Hepatocyte (in vitro differentiated cells): Measurements from ENCODE around the gene SIGLEC7. TPM values are rescaled to one million over a fixed set of nuclear protein-coding genes. Genes with fewer than 3 reads are reported as not detected.

Source experiments
- DNase-seq: peaks from one replicate; pipeline ENCODE4 v3.0.0-alpha.2; 2016; ENCODE audit warnings: low spot score
- H2AFZ ChIP-seq: fragments of 200-600 bp; sonication (generic); 2 replicates; pipeline ENCODE4 v1.6.0; 2016; ENCODE audit warnings: antibody characterized with exemption, mild to moderate bottlenecking
- H3K27ac ChIP-seq: fragments of 200-600 bp; sonication (generic); 2 replicates; pipeline ENCODE4 v1.5.1; 2016; ENCODE audit warnings: mild to moderate bottlenecking
- H3K27me3 ChIP-seq: fragments of 200-600 bp; sonication (generic); 2 replicates; pipeline ENCODE4 v1.6.1; 2016
- H3K36me3 ChIP-seq: fragments of 200-600 bp; sonication (generic); replicated peaks from 2 replicates; pipeline ENCODE4 v1.5.1; 2016; ENCODE audit warnings: low read depth; ENCODE audit not compliant: insufficient read depth
- H3K4me1 ChIP-seq: fragments of 200-600 bp; sonication (generic); 2 replicates; pipeline ENCODE4 v1.5.1; 2016; ENCODE audit warnings: mild to moderate bottlenecking, moderate library complexity; ENCODE audit not compliant: insufficient read depth
- H3K4me2 ChIP-seq: fragments of 200-600 bp; sonication (generic); 2 replicates; pipeline ENCODE4 v1.6.0; 2016
- H3K4me3 ChIP-seq: fragments of 200-600 bp; sonication (generic); 2 replicates; pipeline ENCODE4 v1.5.1; 2016; ENCODE audit warnings: mild to moderate bottlenecking
- H3K79me2 ChIP-seq: fragments of 200-600 bp; sonication (generic); 2 replicates; pipeline ENCODE4 v1.6.0; 2017; ENCODE audit warnings: mild to moderate bottlenecking
- H3K9me2 ChIP-seq: fragments of 200-600 bp; sonication (generic); replicated peaks from 2 replicates; pipeline ENCODE4 v1.6.0; 2017; ENCODE audit warnings: mild to moderate bottlenecking; ENCODE audit not compliant: insufficient read depth
- H3K9me3 ChIP-seq: fragments of 200-600 bp; sonication (generic); 2 replicates; pipeline ENCODE4 v1.5.1; 2016; ENCODE audit warnings: low read depth, mild to moderate bottlenecking
- H4K20me1 ChIP-seq: fragments of 200-600 bp; sonication (generic); 2 replicates; pipeline ENCODE4 v1.6.0; 2016; ENCODE audit warnings: mild to moderate bottlenecking; ENCODE audit not compliant: insufficient read depth, poor library complexity, severe bottlenecking
- EZH2 ChIP-seq: fragments of 200-600 bp; sonication (generic); IDR thresholded peaks from 2 replicates; pipeline ENCODE4 v1.6.1; 2016; ENCODE audit warnings: antibody characterized with exemption, mild to moderate bottlenecking, borderline replicate concordance
- EZH2phosphoT487 ChIP-seq: fragments of 200-600 bp; sonication (generic); IDR thresholded peaks from one replicate; pipeline ENCODE4 v1.6.1; 2018; ENCODE audit warnings: antibody characterized with exemption, mild to moderate bottlenecking, low read depth, moderate library complexity; ENCODE audit not compliant: unreplicated experiment, severe bottlenecking
- WGBS: methylation state at CpG from one replicate; pipeline ENCODE4 v1.1.6; 2016; ENCODE audit warnings: low lambda C conversion rate; ENCODE audit errors: missing lambda C conversion rate; 5-methylcytosine and 5-hydroxymethylcytosine counted together
- polyA plus RNA-seq: library from polyadenylated mRNA; unstranded; fragments of >200 nt; fragmentation: Nextera tagmentation; extraction: Ambion mirVana; gene quantifications from 2 replicates; pipeline ENCODE4 v1.2.1, GENCODE V29; 2016
- total RNA-seq: library from RNA; depleted of rRNA; stranded (reverse); fragments of >200 nt; gene quantifications from 2 replicates; pipeline ENCODE4 v1.2.3, GENCODE V29; 2014
- TF ChIP-seq, protein P1 (sequence below): fragments of 200-600 bp; sonication (generic); IDR thresholded peaks from 2 replicates; pipeline ENCODE4 v1.5.1; 2016; ENCODE audit warnings: antibody characterized with exemption, mild to moderate bottlenecking; ENCODE audit not compliant: poor library complexity

SIGLEC7 gene
- total and polyA plus RNA-seq, 2 experiments from 2014 or later = 0.24 to 0.53 TPM

DNA sequence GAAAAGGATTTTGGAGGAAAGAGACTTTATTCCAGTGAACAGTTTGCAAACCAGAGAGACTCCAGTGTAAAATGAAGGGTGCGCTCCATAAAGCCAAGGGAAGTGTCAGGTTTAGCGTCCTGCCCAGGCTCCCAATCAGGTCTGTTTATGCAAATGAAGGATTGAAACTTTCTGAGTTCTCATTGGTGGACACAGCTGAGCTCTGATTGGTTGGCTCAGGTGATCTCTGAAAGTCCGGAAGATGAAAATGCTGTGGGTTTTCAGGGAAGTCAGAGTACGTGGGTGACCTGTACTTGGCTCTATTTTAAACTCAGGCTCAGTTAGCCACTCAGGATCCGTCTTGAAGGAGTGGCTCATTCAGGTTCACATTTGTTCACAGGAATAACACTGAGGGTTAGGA is 54.1 kb downstream of the SIGLEC7 start:
- Histone ChIP-seq H3K36me3 (no peaks in the 10 kb centered on the region), H3K4me3 (no peak overlapping the region), H3K27ac (no peak overlapping the region), H3K27me3 (no peaks in the 10 kb centered on the region), H4K20me1 (no peaks in the 10 kb centered on the region), H3K9me2 (no peaks in the 10 kb centered on the region), H3K9me3 (no peaks in the 10 kb centered on the region), H3K4me1 (no peaks in the 10 kb centered on the region), H3K4me2 (no peak overlapping the region), H2AFZ (no peak overlapping the region), H3K79me2 (no peaks in the 10 kb centered on the region)
- 83% methylated on average over 5 of the region's 5 CpGs for WGBS
- DNase-seq = no peak
- TF ChIP-seq, protein P1, sequence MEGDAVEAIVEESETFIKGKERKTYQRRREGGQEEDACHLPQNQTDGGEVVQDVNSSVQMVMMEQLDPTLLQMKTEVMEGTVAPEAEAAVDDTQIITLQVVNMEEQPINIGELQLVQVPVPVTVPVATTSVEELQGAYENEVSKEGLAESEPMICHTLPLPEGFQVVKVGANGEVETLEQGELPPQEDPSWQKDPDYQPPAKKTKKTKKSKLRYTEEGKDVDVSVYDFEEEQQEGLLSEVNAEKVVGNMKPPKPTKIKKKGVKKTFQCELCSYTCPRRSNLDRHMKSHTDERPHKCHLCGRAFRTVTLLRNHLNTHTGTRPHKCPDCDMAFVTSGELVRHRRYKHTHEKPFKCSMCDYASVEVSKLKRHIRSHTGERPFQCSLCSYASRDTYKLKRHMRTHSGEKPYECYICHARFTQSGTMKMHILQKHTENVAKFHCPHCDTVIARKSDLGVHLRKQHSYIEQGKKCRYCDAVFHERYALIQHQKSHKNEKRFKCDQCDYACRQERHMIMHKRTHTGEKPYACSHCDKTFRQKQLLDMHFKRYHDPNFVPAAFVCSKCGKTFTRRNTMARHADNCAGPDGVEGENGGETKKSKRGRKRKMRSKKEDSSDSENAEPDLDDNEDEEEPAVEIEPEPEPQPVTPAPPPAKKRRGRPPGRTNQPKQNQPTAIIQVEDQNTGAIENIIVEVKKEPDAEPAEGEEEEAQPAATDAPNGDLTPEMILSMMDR = no peak
- no peak for TF ChIP-seq EZH2phosphoT487
- no peak for TF ChIP-seq EZH2

DNA sequence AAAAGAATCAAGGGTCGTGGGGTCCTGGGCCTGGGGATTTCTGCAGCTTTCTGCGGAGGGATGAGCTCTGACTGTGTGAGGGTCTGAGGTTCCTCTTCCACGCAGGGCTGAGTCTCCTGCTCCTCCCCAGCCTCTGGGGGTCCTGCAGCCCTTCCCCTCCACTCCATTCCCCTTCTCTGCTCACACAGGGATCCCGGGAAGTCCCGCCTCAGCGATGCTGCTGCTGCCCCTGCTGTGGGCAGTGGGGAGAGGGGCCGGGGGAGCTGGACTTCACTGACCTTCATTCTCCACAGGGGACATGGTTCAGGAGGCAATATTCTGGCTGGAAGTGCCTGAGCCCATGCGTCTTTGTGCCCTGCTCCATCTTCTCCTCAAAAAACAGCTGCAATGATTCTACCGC is 56.5 kb downstream of the SIGLEC7 start:
- Histone ChIP-seq H3K27me3 (no peaks in the 10 kb centered on the region), H3K4me2 (no peak overlapping the region), H3K9me3 (no peaks in the 10 kb centered on the region), H3K36me3 (no peaks in the 10 kb centered on the region), H4K20me1 (no peaks in the 10 kb centered on the region), H3K79me2 (no peaks in the 10 kb centered on the region), H3K9me2 (no peaks in the 10 kb centered on the region), H2AFZ (no peak overlapping the region), H3K4me3 (no peak overlapping the region), H3K4me1 (no peaks in the 10 kb centered on the region), H3K27ac (no peak overlapping the region)
- TF ChIP-seq, protein P1 = no peak
- TF ChIP-seq EZH2phosphoT487 = no peak
- TF ChIP-seq EZH2 = no peak
- 76% methylated on average over 9 of the region's 9 CpGs for whole genome bisulfite sequencing
- no peak for DNase-seq

DNA sequence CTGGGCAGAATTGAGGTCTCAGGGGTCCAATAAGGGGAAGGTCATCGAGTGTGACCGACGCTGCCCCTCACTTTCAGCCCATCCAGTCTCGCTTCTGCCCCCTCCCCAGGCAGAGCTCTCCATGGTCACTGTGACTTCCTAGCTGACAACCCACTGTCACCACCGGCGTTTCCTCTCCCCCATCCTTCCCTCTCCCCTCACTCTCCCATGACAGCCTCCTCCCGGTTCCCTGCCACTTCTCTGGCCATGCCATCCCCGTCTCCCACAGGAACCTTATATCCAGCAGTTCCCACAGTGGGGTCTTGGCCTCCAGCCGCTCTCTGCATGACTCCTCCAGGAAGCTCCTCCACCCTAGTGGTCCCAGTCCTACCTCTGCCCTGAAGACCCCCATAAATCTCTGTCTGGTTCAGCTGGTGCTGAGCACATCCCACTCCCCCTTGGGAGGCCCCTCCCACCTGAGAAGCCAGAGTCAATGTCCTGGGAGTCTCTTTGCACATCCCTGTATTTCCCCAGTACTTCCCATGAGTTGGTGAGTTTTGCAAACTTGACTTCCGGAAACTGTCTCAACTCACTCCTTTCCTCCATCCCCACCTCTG is 58.1 kb downstream of the SIGLEC7 start:
- 78% methylated on average over 10 of the region's 10 CpGs for WGBS
- DNase-seq = no peak
- no peak overlapping the region for H3K4me3 ChIP-seq
- no peaks in the 10 kb centered on the region for H3K9me3 ChIP-seq
- H3K4me2 ChIP-seq = no peak overlapping the region
- no peak overlapping the region for H3K27ac ChIP-seq
- H3K79me2 ChIP-seq = no peaks in the 10 kb centered on the region
- no peak overlapping the region for H2AFZ ChIP-seq
- no peaks in the 10 kb centered on the region for H3K9me2 ChIP-seq
- H3K27me3 ChIP-seq = no peaks in the 10 kb centered on the region
- H3K4me1 ChIP-seq = no peaks in the 10 kb centered on the region
- H3K36me3 ChIP-seq = no peaks in the 10 kb centered on the region
- no peaks in the 10 kb centered on the region for H4K20me1 ChIP-seq
- TF ChIP-seq EZH2 = no peak
- TF ChIP-seq EZH2phosphoT487 = no peak
- TF ChIP-seq, protein P1 = no peak

DNA sequence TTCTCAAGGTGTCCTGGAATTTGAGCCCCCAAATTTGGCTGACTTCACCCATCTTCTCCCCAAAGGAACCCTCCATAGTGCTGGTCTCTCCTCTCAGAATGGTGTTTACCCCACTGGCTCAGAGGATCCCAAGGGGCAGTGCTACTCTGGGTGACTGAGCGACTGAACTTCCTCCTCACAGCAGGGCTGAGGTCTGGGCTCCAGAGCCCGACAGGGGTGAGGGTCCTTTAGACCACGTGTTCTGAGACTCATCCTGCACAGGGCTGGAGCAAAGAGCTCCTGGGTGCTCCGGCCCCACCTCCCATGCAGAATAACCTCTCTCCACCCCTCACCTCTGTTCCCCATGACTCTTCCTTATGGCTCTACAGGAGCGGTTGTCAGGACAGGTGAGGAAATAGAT is 59.6 kb downstream of the SIGLEC7 start:
- no peak for DNase-seq

More for the DNA sequence above, 59.6 kb downstream of the SIGLEC7 start:
- Histone ChIP-seq H3K27ac (no peak overlapping the region), H3K9me3 (no peaks in the 10 kb centered on the region), H3K36me3 (no peaks in the 10 kb centered on the region), H2AFZ (no peak overlapping the region), H3K4me2 (no peak overlapping the region), H3K27me3 (no peaks in the 10 kb centered on the region), H3K4me3 (no peak overlapping the region), H4K20me1 (no peaks in the 10 kb centered on the region), H3K9me2 (no peaks in the 10 kb centered on the region), H3K79me2 (no peaks in the 10 kb centered on the region), H3K4me1 (no peaks in the 10 kb centered on the region)
- WGBS = 66% methylated on average over 5 of the region's 5 CpGs
- TF ChIP-seq, protein P1 = no peak
- TF ChIP-seq EZH2 = no peak
- no peak for TF ChIP-seq EZH2phosphoT487
